GM15510 (cell line): ENCODE results near the gene LAMA5.

Source experiments
- POLR2A ChIP-seq: IDR thresholded peaks from 3 replicates; pipeline ENCODE4 v1.6.1; 2011; ENCODE audit warnings: borderline replicate concordance; ENCODE audit not compliant: insufficient read length; ENCODE audit errors: extremely low read depth

Gene LAMA5

DNA sequence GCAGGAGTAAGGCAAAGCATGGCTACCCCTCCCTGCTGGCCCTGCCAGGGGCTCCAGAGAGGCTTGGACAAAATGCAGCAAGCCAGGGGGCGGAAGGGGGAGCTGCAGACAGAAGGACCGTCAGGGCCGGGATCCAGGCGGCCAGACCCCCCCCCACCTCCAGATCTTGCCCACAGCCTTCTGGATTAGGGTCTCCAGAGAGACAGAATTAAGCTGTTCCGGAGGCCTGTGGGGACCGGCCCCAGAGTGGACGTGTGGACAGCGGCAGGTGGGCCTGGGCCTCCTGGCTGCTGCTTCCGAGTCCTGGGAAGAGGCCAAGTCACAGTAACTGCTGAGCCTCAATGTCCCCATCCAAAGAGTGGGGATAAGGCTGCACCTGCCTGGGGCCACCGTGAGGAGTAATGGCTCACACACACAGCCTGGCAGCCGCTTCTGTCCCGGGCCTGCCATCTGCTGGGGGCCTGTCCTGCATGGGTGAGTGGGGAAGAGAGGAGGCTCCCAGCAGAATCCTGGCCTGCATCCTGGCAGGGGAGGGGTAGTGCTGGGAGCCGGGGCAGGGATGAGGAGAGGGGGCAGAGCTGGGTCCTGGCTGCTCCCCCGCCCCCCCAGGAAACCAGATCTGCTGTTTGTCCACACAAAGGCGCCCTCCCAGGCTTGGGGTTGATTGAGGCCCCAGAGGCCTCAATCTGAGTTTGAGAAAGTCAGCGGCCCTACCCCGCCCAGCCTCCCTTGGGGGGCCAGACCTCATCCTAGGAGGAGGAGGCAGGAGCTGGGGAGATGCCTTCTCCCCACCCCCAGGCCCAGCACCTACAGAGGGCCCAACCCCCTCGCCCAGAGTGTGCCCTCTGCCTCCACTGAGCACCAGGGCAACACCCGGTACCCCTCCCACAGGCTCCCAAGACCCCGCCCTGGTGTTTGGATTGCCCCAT, 3.9 kb downstream of the LAMA5 start:
- TF ChIP-seq POLR2A: no peak

DNA sequence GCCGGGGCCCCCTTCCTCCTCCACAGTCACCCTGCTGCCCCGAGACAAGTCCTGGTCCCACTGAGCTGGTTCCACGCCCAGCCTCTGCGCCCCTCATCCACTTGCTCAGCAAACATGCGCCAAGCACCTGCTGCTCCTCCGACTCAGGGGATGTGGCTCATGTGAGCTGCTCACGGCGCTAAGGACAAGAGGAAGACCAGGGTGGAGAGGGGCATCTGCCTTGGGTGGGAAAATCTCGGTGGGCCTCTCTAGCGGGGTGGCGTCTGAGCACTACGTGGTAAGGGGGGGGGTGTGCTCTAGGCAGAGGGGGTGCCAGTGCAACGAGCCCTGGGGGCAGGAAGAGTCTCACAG, 4.5 kb downstream of the LAMA5 start:
- no peak for TF ChIP-seq POLR2A

DNA sequence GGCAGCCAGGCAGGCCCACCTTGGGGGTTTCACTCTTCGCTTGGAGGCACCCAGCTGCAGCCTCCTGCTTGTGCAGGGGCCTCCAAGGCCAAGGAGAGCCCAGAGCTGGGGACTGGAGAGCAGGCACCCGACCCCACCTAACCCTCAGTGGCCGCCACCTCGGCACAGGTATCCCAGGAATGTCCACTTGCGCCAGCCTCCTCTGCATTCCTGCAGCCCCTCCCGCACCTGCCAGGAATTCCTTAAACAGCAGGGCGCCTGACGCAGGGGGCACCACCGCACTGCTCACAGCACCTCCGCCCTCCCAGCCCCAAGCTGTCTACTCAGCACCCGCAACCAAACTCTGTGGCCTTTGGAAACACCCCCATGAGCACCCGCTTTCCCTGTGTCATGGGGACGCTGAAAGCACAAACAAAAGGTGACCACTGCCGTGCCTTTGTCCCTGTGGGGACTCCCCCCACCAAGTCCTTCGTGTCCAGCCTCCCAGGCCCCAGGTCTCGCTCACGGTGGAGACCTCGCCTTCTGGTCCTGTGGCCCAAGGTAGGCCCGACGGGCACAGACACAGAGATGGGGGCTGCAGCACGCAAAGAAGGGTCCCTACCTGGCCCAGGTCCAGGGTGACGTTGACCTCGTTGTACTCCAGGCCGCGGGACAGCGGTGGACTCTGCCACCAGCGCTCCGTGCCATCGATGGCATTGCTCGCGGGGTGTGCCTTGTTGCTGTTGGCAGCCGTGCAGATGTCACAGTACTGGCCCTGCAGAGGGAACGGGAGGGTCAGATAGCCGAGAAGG, 5.1 kb downstream of the LAMA5 start:
- no peak for TF ChIP-seq POLR2A

DNA sequence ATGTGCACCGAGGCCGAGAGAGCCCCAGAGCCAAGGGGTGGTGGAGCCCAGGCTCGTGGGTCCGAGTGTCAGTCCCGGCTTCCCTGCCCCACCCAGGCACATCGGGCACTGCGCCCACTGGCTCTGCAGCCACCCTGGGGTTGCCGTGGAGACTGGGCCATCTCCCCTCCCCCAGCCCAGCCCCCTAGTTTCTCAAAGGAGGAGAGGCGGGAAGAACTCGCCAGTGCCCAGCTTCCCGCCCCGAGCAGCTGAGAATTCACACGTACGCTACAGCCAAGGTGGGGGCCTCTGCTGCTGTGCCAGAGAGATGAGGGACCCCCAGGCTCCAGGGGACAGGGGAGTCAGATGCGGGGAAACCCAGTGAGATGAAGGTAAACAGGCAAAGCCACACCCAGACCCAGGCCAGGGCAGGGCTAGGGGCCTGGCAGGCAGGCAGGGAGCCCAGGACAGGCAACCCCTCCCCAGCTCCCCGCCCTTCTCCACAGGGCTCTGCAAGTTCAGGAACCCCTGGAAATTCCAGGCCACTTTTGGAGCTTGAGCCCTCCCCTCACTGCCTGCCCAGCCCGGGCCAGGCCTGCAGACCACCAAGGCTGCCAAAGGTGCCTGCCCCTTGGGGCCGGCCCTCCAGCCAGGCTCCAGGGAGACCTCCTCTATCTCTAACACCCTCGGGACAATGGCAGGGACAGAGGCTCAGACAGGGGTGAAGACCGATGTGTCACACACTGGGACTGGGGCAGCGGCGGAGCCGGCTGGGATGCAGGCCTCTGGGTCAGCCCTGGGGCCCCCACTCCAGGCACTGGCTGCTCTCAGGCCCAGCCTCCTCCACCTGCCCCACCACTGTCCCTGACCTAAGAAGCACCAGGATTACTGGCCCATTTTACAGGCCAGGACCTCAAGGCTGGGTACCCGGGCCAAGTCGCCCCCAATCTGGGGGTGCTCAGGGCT, 6.0 kb downstream of the LAMA5 start:
- no peak for TF ChIP-seq POLR2A

DNA sequence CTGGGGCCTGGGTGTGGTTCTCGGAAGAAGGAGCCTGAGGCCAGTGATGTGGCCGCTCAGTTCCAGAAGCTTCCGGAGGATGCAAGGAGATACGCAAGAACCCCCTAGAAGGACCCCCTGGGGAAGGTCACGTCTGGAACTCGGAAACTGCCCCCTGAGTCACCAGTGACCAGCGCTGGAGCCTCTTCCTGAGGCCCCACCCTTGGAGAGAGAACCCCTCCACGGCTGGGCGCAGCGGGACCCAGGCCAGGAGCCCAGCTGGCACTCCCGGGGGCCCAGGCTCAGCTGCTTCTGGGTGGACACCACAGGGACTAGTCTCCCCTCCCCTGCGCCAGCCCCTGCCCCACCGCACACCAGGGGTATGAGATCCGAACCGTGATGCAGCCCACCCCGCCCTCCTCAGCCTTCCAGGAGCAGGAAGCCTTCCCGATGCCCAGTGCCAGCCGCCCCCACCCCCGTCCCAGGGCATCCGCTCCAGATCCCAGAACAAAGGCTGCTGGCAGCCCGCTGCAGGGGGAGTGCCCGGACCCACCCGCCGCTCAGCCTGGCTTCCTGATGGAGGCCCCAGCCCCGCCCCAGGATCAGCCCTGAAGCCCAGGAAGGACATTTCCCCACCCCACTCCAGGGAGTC, 7.5 kb downstream of the LAMA5 start:
- no peak for TF ChIP-seq POLR2A

DNA sequence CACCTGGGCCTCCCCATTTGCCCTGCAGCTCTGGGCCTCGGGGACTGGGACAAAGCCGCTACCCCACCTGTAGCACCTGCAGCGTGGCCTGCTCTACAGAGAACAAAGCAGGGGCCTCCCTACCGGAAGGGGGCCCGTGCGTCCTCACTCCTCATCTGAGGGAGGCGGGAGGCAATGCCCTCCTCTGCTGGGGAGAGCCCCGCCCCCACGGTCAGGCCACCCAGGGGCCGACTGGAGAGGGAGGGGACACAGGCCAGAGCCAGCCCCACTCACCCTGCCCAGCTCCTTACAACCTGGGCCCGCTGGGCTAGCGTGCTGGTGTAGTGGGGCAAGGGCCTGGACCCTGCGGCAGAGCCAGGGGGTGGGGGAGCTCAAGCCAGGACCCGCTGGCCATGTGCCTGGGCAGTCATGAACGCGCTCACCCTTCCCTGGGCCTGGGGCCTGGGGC, 8.0 kb downstream of the LAMA5 start:
- TF ChIP-seq POLR2A: no peak

DNA sequence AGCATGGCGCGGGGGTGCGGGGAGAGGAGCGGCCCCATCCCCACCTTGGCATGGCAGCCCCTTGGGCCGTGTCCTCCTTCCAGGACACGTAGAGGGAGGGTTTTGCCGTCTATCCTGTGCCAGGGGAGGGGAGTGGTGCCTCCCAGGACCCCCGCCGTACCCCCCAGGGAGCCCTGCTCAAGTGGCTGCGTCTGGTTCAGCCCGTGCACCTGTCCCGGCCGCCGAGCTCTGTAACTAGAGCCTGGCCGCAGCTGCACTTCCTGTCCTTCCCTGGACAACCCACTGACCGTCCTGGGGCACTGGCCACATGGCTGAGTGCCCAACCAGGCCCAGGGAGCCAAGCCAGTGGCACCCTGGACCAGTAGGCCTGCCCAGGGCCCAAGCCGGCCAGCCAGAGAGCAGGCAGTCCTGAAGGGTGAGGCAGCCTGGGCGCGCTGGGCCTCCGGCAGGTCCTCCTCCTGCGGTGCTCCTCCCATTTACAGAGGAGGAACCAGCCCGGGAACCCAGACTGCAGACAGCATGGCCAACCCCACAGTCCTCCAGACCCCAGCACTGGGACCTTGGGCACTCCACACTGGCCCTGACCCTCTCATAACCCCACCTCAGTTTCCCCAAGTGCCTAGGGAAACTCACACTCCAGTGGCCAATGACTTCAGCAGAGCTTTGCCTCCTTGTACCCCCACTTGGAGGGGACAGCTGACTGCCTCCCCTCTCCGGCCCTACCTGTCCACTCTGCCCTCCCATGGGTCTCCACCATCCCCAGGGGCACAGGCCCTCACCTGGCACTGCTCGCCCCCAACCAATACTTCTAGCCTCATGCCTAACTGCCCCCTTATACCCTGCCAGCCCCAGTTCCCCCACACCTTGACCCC, 8.7 kb downstream of the LAMA5 start:
- TF ChIP-seq POLR2A: no peak

DNA sequence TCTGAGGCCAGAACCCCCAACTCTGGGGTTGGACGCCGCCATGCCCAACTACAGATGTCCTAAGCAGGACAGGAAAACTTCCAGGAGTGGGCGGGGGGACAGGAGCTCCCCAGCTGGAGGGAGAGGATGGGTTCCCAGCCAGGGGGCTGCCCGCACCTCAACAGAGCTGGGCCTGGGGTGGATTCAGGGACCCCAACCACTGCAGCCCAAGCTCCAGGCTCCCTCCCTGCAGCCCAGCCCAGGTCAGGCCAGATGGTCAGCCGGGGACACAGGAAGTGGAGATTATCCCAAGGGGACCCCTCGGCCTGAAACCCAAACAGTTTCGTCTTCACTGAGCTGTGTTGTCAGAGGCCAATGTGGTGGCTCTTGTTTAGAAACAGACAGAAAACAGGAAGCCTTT, 9.4 kb downstream of the LAMA5 start:
- TF ChIP-seq POLR2A: no peak

DNA sequence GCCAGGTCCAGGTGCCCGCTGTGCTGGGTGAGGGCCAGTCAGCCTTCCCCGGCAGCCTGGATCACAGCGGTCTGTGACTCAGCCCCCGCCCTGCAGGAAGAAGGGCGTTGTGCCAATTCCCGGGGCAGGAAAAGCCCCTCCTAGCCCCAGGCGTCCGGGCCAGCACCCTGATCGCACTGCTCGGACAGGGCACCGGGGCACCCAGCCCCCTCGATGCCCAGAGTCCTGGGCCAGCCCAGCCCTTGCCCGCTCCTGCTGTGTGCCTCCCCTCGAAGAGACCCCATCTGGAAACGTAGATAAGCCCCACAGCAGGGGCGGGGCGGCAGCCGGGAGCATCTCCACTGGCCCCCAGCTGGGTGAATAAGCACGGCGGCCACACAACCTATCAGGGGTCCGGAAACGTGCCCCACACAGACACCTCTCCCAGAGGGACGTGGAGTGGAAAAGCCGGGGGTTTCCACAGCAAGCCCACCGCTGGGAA, 9.9 kb downstream of the LAMA5 start:
- TF ChIP-seq POLR2A: no peak

DNA sequence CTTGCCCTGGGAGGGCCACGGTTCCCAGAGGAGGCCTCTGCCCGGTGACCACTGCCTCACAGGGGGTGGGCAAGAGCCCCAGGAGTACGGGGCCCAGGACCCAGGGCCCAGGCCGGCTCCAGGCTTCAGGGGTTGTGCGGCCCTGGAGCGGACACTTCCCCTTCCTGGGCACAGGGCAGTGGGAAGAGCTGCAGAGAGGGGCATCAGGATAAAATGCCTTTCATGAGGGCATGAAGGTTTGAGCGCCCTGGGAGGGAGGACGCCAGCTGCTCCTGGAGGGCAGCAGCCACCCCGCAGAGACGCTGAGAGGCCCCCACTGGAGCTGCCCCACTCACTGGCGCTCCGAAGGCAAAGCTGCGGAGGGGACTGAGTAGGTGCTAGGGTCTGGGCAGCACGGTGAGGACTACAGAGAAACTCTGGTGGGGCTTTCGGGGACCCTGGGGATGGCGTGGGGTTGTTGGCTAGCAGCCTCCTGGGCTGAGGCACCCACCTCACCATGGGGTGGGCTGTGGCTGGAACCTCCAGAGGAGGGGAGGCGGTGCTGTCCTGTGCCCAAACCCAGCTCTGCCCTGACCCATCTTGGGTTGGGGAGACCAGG, 10.4 kb downstream of the LAMA5 start:
- TF ChIP-seq POLR2A: no peak

DNA sequence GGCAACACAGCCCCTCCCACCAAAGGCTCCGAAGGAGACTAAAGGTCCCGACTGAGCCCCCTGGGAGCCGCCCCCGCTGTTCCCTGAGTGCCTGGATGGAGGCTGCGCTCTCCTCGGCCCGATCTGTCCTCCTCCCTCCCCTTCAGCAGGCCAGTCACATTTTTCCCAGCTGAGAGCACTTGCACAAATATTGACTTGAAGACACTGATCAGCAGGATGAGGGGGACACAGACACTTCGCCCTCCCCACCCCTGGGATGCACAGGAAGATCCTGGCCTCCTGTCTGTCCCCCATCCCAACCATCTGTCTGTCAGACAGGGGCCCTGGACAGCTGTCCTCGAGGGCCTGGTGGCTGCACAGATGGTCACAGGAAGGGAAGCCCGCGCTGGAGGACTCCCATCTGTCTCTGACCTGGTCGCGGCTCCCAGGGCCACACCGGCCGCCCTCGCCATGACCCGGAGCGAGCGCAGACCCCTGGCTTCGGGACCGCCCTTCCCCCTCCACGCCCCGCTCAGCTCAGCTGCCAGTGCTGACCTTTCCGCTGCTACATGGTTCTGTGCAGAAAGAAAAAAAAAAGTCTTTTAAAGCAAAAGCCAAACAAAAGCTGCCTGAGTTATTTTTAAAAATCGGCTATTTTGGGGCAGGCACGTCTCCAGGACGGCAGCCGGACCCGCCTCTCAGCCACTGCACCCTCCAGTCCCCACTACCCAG, 11.1 kb downstream of the LAMA5 start:
- no peak for TF ChIP-seq POLR2A

DNA sequence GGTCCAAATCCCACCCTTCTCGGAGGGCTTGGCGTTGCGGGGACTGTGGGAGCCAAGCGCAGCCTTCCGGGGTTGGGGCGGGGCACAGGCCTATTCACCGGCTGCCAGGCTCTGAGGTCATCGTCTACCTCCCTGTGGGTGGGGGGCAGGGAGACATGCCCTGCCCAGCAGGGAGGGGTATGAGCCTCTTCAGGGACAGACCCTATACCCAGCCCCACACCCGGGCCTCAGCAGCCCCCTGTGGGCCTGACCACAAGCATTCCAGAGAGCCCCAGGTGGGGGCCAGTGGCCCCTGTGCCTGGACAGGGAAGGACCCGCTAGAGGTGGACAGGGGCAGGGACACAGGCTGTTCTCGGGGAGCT, 11.6 kb downstream of the LAMA5 start:
- TF ChIP-seq POLR2A: no peak
